Naive B cell (primary cell): ENCODE measurements around the gene MAGOHB. TPM values are rescaled to one million over a fixed set of nuclear protein-coding genes. Genes with fewer than 3 reads are reported as not detected.
"Not testable (repeated sequence)": the region's sequence is repeated elsewhere in the genome, so short reads cannot be mapped to it uniquely, and the experiment has no call there.

Experiments used
- ATAC-seq, 2 donors: fragments of 150-1000 bp; cut with Tn5 transposase; 2 replicates each; pipeline ENCODE4 v1.10.0; 2021; ENCODE audit warnings: low read depth in 2 of 2, mild to moderate bottlenecking in 2 of 2, moderate library complexity in 2 of 2
- DNase-seq: peaks from one replicate; pipeline ENCODE4 v3.0.0; 2022
- H3K27ac Mint-ChIP-seq, 6 donors: one replicate each; pipeline ENCODE4 v1.8.0; 2020 to 2022; ENCODE audit warnings: mild to moderate bottlenecking in 6 of 6, mixed read lengths in 6 of 6, moderate library complexity in 5 of 6, inconsistent platforms in 2 of 6
- H3K27me3 Mint-ChIP-seq, 3 donors: one replicate each; pipeline ENCODE4 v1.8.0; 2021 to 2022; ENCODE audit warnings: mixed read lengths in 3 of 3, mild to moderate bottlenecking in 1 of 3
- H3K36me3 Mint-ChIP-seq, 2 donors: one replicate each; pipeline ENCODE4 v1.8.0; 2020 to 2022; ENCODE audit warnings: mixed read lengths in 2 of 2, inconsistent platforms in 1 of 2, mild to moderate bottlenecking in 1 of 2
- H3K4me1 Mint-ChIP-seq, 3 donors: one replicate each; pipeline ENCODE4 v1.8.0; 2020 to 2022; ENCODE audit warnings: mixed read lengths in 3 of 3, inconsistent platforms in 1 of 3, mild to moderate bottlenecking in 1 of 3, moderate library complexity in 1 of 3
- H3K4me3 Mint-ChIP-seq, 8 donors: one replicate each; pipeline ENCODE4 v1.8.0; 2020 to 2022; ENCODE audit warnings: mild to moderate bottlenecking in 8 of 8, mixed read lengths in 8 of 8, moderate library complexity in 8 of 8, inconsistent platforms in 2 of 8
- H3K9me3 Mint-ChIP-seq, 7 donors: one replicate each; pipeline ENCODE4 v1.8.0; 2020 to 2022; ENCODE audit warnings: mixed read lengths in 7 of 7, mild to moderate bottlenecking in 5 of 7, inconsistent platforms in 2 of 7, moderate library complexity in 1 of 7
- polyA plus RNA-seq, 6 donors: library from polyadenylated mRNA; unstranded; fragments of 300-500 nt; fragmentation: Illumina TruSeq; gene quantifications; one replicate each; pipeline ENCODE4 v1.2.3, GENCODE V29; 2021; ENCODE audit warnings: low read depth in 6 of 6

The MAGOHB gene
- polyA plus RNA-seq, 6 donors from 2014 or later: 37.3 to 46.3 (median 41.6) TPM

DNA sequence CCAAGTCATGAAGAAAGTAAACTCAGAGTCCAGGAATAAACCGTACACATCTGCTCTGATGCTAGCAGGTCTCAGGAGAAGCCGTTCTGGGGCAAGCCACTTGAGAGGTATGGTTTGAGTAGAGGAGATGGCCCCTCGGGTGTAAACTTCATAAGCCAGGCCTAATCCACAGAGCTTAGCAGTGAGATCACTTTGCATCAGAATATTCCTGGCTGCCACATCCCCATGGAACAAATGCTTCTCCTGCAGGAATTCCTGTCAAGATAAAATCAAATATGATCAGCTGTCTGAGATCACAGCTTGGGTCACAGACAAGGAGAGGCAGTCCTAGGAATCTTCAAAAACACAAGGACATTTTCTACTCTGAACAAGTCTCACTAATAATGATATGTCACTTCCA, 11.2 kb upstream of the MAGOHB start:
- Mint-ChIP-seq H3K4me3 (no peak overlapping the region), H3K4me1 (no peaks in the 10 kb centered on the region), H3K27ac (no peak overlapping the region), H3K27me3 (peaks cover 8 to 41% (median 19%) of the 10 kb centered on the region in 3 donors), H3K9me3 (no peaks in the 10 kb centered on the region), H3K36me3 (no peaks in the 10 kb centered on the region)
- no peak for DNase-seq
- ATAC-seq: no peak

DNA sequence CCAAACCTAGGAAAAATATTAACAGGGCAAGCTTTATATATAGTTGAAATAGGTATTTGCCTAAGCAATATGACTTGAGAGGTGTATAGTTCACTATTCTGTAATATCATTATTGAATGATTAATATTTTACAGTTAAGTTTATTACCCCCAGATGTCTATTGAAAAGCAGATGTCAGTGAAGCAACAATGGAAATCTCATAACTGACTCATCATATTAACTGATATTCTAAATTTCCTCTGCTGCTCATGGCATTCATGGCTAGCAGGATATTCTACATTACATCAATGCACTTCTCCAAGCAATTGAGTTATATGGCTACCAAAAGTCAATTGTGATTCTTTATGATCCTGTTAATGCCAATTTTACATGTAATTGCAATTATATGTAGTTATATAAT, 9.7 kb upstream of the MAGOHB start:
- no peak for DNase-seq
- H3K27ac Mint-ChIP-seq: no peak overlapping the region
- ATAC-seq: no peak
- no peaks in the 10 kb centered on the region for H3K4me1 Mint-ChIP-seq
- no peaks in the 10 kb centered on the region for H3K36me3 Mint-ChIP-seq
- no peak overlapping the region for H3K4me3 Mint-ChIP-seq
- peaks cover 19 to 50% (median 25%) of the 10 kb centered on the region in 3 donors for H3K27me3 Mint-ChIP-seq
- no peaks in the 10 kb centered on the region for H3K9me3 Mint-ChIP-seq

DNA sequence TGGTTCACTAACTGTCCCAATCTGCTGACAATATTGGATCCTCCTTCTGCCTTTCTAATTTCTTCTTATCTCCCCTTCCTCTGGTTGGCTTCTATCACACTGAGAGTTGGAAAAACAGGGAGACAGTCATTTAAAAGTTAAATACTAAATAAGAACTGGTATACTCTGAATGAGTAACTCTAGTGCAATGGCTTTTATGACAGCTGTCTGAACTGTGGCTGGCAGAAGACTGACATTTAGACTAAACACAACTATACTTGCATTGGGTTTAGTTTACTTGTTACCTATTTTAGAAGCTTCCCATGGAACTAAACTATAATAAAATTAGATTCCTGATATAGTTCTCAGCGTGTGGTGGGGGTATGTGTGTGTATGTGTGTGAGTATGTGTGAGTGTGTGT, 7.9 kb upstream of the MAGOHB start:
- no peaks in the 10 kb centered on the region for H3K9me3 Mint-ChIP-seq
- peaks cover 19 to 41% (median 22%) of the 10 kb centered on the region in 3 donors for H3K27me3 Mint-ChIP-seq
- no peaks in the 10 kb centered on the region for H3K4me1 Mint-ChIP-seq
- ATAC-seq (no peak), DNase-seq (no peak)
- H3K4me3 Mint-ChIP-seq: no peak overlapping the region
- no peak overlapping the region for H3K27ac Mint-ChIP-seq
- no peaks in the 10 kb centered on the region for H3K36me3 Mint-ChIP-seq

DNA sequence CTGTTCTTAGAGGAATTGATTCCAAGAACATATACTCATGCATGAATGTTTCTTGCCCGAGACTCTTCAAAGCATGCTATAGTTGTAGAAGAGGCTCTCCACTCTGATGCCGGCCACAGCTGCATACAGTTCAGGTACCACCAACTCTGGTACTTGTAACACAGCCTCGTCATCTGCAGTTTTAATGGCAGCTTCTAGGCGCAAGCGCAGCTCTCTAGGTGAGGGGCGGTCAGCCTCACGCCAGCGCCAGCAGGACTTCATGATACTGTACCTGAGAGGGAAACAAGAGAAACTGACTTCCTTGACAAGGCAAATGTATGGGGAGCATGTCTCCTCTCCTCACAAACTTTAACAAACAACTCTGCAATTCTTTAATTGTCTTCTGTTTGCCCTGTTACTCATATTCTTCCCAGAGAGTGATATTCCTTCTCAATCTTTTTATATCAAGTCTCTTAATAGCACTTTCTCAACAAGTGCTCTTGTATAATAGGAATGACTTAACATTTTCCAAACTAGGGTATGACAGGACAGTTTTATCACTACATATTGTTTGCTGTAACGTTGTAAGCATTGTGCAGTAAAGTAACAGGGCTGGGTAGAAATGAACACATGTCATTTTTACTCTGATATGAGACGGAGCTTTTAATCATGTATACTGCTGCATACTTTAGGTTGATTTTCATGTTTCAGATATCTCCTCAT, 6.8 kb upstream of the MAGOHB start:
- Mint-ChIP-seq H3K27me3 (peaks cover 19 to 41% (median 22%) of the 10 kb centered on the region in 3 donors), H3K36me3 (no peaks in the 10 kb centered on the region), H3K4me3 (no peak overlapping the region)

DNA sequence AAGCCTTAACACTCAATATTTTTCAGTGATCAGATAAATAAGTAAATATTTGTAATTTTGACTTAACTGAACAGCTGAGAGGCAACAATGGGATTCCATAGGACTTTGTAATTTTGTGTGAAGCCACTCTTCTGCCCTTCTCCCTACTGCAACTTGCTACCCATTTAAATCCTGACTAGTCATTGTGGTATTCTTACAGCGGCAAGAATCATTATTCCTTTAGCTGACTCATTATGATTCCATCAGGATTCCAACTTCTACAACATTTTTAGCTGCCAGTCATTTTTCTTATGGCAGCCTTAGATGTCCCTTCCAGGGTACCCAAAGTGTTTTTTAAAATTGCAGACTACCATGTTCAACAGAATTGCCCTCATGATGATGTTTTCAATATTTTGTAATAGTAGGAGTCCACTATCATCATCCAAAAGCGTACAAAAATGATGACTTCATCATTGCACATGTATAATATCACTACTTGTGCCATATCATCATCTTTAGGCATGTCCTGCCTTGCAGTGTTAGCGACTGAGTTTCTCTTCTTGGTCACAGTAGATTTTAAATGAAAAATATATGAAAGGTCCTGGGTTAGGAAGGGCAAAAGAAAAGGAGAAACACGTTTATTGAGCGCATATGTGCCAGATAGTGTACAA, 5.1 kb upstream of the MAGOHB start:
- Mint-ChIP-seq H3K4me3 (peak overlapping the region in 1 of 8 donors; percentile 30), H3K27ac (no peak overlapping the region), H3K4me1 (peaks cover 2 to 5% (median 2%) of the 10 kb centered on the region in 3 donors), H3K9me3 (peaks cover 0 to 1% (median 0%) of the 10 kb centered on the region in 7 donors), H3K27me3 (peaks cover 19 to 41% (median 22%) of the 10 kb centered on the region in 3 donors), H3K36me3 (peaks cover 2 to 3% of the 10 kb centered on the region in 2 donors)
- DNase-seq: no peak
- ATAC-seq: no peak

More for the DNA sequence above, 6.8 kb upstream of the MAGOHB start:
- Mint-ChIP-seq H3K4me1 (no peaks in the 10 kb centered on the region), H3K9me3 (no peaks in the 10 kb centered on the region), H3K27ac (no peak overlapping the region)
- no peak for ATAC-seq
- DNase-seq: no peak

DNA sequence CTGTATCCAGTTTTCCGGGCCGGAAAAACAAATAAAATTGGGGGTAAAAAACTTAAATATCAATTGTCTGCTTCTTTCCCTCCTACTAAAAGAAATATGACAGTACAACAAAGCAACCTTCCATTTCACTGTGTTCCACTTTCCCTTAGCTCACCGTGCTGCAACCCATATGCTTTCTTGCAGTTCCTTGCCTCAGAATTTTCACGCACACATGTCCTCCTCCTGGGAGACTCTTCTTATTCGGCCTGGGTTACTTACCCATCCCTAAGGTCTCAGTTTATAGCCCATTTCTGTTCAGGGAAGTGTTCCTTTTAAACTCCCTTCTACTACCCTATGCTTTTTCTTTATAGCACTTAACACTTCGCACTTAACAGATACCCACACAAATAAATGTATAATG, 4.5 kb upstream of the MAGOHB start:
- Mint-ChIP-seq H3K27me3 (peaks cover 19 to 41% (median 22%) of the 10 kb centered on the region in 3 donors), H3K9me3 (peaks cover 0 to 4% (median 0%) of the 10 kb centered on the region in 7 donors), H3K4me3 (peak overlapping the region in 1 of 8 donors; percentile 3), H3K27ac (no peak overlapping the region), H3K36me3 (peaks cover 4 to 7% of the 10 kb centered on the region in 2 donors), H3K4me1 (peaks cover 7 to 11% (median 8%) of the 10 kb centered on the region in 3 donors)
- DNase-seq (no peak), ATAC-seq (no peak)

DNA sequence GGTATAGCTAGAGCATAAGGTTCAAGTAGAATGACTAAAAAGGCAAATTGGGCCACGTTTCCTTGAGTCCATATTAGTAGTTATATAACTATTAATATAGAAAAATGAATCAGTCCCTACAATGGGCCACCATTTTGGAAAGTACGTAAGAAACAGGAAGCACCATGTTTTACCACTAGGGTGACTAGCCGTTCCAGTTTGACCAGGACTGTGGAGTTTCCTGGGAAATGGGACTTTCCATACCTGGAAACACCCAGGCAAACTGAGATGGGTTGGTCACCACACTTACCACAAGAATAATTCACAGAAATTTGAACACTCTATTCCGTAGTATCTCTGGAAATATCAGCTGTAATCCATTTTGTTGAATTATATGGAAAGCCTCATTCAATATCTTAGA, 2.1 kb upstream of the MAGOHB start:
- peaks cover 0 to 4% (median 0%) of the 10 kb centered on the region in 7 donors for H3K9me3 Mint-ChIP-seq
- peaks cover 20 to 27% (median 20%) of the 10 kb centered on the region in 3 donors for H3K4me1 Mint-ChIP-seq
- H3K27ac Mint-ChIP-seq: peak overlapping the region in 1 of 6 donors; percentile 71
- no peak for DNase-seq
- H3K4me3 Mint-ChIP-seq: peak overlapping the region in 2 of 8 donors; percentile 40 to 79
- no peak for ATAC-seq
- peaks cover 4 to 7% of the 10 kb centered on the region in 2 donors for H3K36me3 Mint-ChIP-seq
- H3K27me3 Mint-ChIP-seq: peaks cover 15 to 29% (median 19%) of the 10 kb centered on the region in 3 donors

DNA sequence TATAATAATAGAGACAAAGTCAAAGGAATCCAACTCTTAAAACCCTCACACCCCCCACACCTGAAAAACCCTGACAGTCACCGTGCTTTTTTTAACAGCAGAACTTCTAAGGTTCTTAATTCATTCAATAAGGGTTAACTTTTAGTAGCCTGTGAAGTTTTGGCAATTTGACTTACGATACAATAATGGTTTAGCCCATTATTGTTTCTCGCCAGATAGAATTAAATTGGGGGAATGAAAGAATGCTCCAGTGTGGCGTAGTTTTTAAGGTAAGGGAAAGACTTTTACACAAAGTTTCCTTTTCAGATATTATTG, 604 bp upstream of the MAGOHB start:
- H3K4me3 Mint-ChIP-seq: peak overlapping the region; percentile 97 to 100 (median 99)
- DNase-seq: no peak
- peaks cover 0 to 4% (median 0%) of the 10 kb centered on the region in 7 donors for H3K9me3 Mint-ChIP-seq
- ATAC-seq: no peak
- H3K4me1 Mint-ChIP-seq: peaks cover 20 to 27% (median 23%) of the 10 kb centered on the region in 3 donors
- H3K27me3 Mint-ChIP-seq: peaks cover 5 to 14% (median 5%) of the 10 kb centered on the region in 3 donors
- H3K27ac Mint-ChIP-seq: peak overlapping the region; percentile 100
- peaks cover 8 to 15% of the 10 kb centered on the region in 2 donors for H3K36me3 Mint-ChIP-seq

DNA sequence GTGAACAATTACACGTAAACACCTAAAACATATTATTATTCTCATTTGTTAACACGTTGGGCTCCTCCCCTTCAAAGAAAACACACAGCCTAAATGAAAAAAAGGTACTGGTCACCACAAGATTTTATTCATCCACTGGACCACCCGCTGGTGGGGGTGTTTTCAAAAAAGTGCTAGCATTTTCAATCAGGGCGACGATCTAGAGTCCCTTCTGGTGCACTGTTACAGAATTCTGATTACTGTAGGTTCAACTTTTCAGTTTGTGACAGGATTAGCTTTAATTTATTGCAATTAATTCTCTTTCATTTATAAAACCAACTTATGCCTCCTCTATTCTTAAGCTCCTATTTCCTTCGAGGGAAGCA, 443 bp downstream of the MAGOHB start:
- peak overlapping the region; percentile 100 for H3K27ac Mint-ChIP-seq
- peak overlapping the region; percentile 97 to 100 (median 99) for H3K4me3 Mint-ChIP-seq
- H3K9me3 Mint-ChIP-seq: peaks cover 0 to 4% (median 0%) of the 10 kb centered on the region in 7 donors
- ATAC-seq: peak; percentile 4 to 8
- no peak for DNase-seq
- peaks cover 20 to 27% (median 23%) of the 10 kb centered on the region in 3 donors for H3K4me1 Mint-ChIP-seq
- peaks cover 8 to 15% of the 10 kb centered on the region in 2 donors for H3K36me3 Mint-ChIP-seq
- H3K27me3 Mint-ChIP-seq: peaks cover 0 to 4% (median 0%) of the 10 kb centered on the region in 3 donors

DNA sequence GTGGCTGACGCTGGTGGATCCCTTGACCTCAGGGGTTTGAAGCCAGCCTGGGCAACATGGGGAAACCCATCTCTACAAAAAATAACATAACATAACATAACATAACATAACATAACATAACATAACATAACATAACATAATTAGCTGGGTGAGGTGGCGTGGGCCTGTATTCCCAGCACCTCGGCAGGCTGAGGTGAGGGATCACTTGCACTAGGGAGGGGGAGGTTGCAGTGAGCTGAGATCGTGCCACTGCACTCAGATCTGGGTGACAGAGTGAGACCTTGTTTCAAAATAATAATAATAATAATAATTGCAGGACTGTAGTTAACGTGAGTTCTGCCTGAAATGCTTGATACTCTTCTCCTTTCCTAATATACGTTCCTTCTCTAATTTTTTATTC, 1.3 kb downstream of the MAGOHB start:
- H3K27ac Mint-ChIP-seq: peak overlapping the region in 5 of 6 donors; percentile 75 to 100 (median 100)
- peaks cover 8 to 15% of the 10 kb centered on the region in 2 donors for H3K36me3 Mint-ChIP-seq
- ATAC-seq: no peak
- H3K4me3 Mint-ChIP-seq: peak overlapping the region; percentile 97 to 100 (median 99)
- DNase-seq: no peak
- H3K9me3 Mint-ChIP-seq: peaks cover 0 to 4% (median 0%) of the 10 kb centered on the region in 7 donors
- peaks cover 20 to 27% (median 23%) of the 10 kb centered on the region in 3 donors for H3K4me1 Mint-ChIP-seq
- H3K27me3 Mint-ChIP-seq: no peaks in the 10 kb centered on the region

DNA sequence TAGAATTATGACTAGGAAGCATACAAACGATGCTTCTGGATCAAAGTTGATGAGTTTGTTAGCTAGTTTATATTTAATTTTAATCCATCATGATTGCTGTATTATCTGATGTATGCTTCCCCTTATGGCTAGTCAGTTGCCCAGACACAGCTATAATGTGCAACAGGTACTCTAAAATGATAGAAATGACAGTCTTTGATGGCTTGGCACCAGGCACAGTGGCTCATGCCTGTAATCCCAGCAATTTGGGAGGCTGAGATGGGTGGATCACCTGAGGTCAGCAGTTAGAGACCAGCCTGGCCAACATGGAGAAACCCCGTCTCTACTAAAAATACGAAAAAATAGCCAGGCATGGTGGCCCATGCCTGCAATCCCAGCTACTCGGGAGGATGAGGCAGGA, 2.2 kb downstream of the MAGOHB start:
- ATAC-seq, H3K27me3 Mint-ChIP-seq, H3K9me3 Mint-ChIP-seq, DNase-seq: not testable (repeated sequence)
- H3K27ac Mint-ChIP-seq: peak overlapping the region in 3 of 6 donors; percentile 54 to 100 (median 88)
- peaks cover 20 to 27% (median 23%) of the 10 kb centered on the region in 3 donors for H3K4me1 Mint-ChIP-seq
- H3K36me3 Mint-ChIP-seq: peaks cover 8 to 15% of the 10 kb centered on the region in 2 donors
- H3K4me3 Mint-ChIP-seq: peak overlapping the region in 3 of 8 donors; percentile 19 to 99 (median 33)

DNA sequence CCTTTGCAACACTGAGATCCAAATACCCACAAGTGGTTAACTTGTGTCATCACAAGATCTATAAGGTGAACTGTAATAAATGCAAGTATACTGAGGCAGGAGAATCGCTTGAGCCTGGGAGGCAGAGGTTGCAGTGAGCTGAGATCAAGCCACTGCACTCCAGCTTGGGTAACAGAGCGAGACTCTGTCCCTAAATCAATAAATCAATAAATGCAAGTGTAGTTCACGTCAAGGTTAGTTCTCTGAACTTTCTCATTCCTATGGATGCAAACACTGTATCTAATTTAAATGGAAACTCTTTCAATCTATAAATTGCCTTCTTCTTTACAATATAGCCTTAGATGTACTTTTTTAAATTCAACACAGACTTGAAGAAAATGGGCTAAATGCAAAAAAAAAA, 3.2 kb downstream of the MAGOHB start:
- Mint-ChIP-seq H3K9me3 (peaks cover 0 to 4% (median 0%) of the 10 kb centered on the region in 7 donors), H3K4me3 (no peak overlapping the region), H3K27me3 (no peaks in the 10 kb centered on the region), H3K4me1 (peaks cover 20 to 27% (median 23%) of the 10 kb centered on the region in 3 donors), H3K36me3 (peaks cover 8 to 15% of the 10 kb centered on the region in 2 donors), H3K27ac (peak overlapping the region in 1 of 6 donors; percentile 66)
- DNase-seq (no peak), ATAC-seq (no peak)

DNA sequence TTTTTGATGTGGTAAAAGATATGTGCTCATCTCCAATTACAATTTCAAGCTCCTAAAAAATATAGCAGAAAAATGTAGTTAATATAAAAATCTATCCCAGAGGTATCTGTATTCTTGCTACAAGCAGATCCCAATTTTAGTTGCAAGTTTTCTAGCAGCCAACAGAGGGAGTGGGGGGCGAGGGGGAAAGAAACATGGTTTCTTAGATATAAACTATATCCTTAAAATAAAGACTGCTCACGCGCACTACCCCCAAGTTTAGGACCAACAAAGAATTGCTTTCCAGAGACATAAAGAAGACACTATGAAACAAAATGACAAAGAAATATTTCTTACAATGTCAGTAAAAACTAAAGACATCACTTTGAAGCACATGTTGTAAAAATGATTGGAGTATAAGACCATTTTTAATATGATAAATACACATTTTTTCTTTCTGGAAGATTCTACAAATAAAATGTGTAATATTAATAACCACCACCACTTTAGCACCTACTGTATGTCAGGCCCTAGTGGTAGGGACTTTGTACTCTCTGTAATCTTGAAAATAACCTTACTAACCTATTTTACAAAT, 5.4 kb downstream of the MAGOHB start:
- Mint-ChIP-seq H3K36me3 (peaks cover 7 to 11% of the 10 kb centered on the region in 2 donors), H3K4me1 (peaks cover 13 to 17% (median 17%) of the 10 kb centered on the region in 3 donors), H3K27me3 (no peaks in the 10 kb centered on the region), H3K27ac (no peak overlapping the region), H3K4me3 (no peak overlapping the region), H3K9me3 (no peaks in the 10 kb centered on the region)
- DNase-seq: peak; percentile 18
- ATAC-seq: no peak
